SW 1271 (cell line): Measurements from ENCODE around the gene POLR2A.
A peak's percentile ranks its signal among the peaks of the same experiment; 100 is the strongest.
"Not testable (repeated sequence)": the region's sequence is repeated elsewhere in the genome, so short reads cannot be mapped to it uniquely, and the experiment has no call there.

Source experiments
- DNase-seq, 2 experiments: peaks; one replicate each; lab custom pipeline; 2025; lab: John Stamatoyannopoulos, UW

Gene POLR2A

GRCh38 chr17:7478276-7479212, 5.6 kb upstream of the POLR2A start:
- DNase-seq = no peak

- DNase-seq = peak in 1 of 2 experiments; percentile 15
Measured at GRCh38 chr17:7479213-7480088, 4.7 kb upstream of the POLR2A start, which contains the start of gene ZBTB4. TSS of gene ZBTB4 (minus strand) at chr17:7479631. CDS start at chr17:7466801, 12,830 bp downstream.

GRCh38 chr17:7480089-7480384, 4.1 kb upstream of the POLR2A start:
- DNase-seq = no peak

DNA sequence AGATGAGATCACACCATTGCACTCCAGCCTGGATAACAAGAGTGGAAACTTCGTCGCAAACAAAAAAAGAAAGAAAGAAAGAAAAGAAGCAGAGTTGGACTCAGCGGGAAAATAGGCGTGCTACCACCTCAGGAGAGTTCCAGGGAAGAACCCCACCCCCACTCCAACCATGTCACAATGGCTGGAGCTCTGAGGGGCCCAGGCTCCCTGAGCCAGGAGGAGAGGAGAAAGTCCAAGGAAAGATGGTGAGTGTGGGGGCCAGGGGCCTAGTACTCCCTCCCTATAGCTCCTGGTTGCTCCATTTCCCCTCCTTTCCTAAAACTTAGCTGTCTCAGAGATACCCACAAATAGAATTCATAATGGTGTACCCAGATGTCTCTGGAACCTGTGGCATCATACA, 2.9 kb upstream of the POLR2A start, which contains the start of gene SLC35G6:
Gene SLC35G6 (plus strand): TSS at position 172 of the 400 bp plus-strand sequence. CDS start 71 bp downstream, at position 243.
- DNase-seq = not testable (repeated sequence)

DNA sequence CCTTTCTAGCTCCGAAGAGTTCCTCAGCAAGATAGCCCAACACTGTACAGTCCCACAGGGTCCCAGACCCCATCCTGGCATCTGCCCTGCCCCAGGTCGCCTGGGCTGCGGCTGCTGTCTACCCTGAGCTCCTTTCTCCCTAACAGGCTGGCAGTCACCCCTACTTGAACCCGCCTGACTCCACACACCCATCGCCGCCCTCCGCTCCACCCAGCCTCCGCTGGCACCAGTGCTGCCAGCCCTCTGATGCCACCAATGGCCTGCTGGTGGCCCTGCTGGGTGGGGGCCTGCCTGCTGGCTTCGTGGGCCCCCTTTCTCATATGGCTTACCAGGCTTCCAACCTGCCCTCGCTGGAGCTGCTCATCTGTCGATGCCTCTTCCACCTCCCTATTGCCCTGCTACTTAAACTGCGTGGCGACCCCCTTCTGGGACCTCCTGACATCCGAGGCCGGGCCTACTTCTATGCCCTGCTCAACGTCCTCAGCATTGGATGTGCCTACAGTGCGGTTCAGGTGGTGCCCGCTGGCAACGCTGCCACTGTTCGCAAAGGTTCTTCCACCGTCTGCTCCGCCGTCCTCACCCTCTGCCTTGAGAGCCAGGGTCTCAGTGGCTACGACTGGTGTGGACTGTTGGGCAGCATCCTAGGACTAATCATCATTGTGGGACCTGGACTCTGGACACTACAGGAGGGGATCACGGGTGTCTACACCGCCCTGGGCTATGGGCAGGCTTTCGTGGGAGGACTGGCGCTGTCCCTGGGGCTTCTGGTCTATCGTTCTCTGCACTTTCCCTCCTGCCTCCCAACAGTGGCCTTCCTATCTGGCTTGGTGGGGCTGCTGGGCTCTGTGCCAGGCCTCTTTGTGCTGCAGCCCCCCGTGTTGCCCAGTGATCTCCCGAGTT, 2.1 kb upstream of the POLR2A start:
- not testable (repeated sequence) for DNase-seq

DNA sequence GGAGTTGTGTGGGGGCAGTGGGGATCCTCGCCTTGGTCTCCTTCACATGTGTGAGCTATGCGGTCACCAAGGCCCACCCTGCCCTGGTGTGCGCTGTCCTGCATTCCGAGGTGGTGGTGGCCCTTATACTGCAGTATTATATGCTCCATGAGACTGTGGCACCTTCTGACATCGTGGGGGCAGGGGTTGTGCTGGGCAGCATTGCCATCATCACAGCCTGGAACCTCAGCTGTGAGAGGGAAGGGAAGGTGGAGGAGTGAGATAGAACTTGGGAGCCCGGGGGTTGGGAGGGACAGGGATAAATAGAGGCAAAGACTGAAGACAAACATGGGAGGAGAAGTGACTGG, 1.5 kb upstream of the POLR2A start:
- DNase-seq = not testable (repeated sequence)

DNA sequence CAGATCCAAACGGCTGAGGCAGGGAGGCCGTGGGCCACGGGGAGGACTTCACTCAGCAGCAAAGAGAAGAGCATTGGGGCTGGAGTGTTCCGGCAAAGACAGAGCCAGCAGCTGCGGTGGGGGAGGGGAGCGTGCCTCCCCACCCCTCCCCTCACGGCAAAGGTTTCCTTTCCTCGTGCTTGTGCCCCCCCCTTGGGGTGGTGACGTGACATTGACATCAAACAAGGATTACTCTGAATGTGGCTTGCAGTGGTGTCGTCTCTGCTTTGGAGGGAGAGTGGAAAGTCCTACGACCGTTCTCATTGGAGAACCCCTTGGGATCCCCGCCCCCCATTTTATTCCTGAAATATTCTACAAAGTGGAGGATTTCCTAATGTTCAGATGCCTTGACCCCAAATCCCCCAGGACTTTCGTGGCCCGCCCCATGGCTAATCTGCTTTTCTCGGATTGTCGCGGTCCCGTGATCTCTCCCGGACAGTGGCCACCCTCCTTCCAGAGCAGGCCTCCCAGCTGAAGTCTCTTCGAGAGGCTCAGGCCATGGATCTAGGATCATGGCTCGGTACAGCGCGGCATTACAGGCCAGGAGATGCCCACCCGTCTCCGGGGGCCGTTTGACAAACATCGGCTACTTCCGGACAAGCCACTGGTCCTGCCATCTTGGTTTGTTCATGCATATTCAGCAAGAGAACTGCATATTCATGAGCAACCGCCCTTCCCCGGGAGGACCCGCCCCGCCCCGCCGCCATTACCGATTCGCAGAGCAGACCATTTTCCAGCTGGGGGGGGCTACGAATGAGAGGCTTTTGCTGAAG, 705 bp upstream of the POLR2A start:
- peak; percentile 78 to 93 for DNase-seq

- DNase-seq = no peak
Measured at GRCh38 chr17:7484919-7485377, 782 bp downstream of the POLR2A start.

DNA sequence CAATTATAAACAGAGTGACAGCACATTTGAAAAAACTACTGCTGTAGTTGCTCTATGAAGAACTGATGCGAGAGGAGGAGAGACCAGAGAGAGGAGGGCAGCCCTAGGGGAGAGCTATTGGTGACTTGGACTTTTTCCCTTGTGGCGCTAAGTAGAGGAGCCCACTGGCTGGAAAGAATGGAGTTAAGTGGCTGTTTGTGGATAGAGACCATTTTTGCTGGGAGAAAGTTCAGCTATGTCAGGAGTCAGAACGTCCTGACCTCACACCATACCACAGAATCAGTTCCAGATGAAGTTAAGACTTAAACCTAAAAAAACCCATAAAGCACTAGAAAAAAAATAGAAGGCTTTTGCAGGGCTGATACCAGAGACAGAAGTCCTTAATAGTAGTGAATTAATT, 2.0 kb downstream of the POLR2A start:
- DNase-seq = no peak

DNA sequence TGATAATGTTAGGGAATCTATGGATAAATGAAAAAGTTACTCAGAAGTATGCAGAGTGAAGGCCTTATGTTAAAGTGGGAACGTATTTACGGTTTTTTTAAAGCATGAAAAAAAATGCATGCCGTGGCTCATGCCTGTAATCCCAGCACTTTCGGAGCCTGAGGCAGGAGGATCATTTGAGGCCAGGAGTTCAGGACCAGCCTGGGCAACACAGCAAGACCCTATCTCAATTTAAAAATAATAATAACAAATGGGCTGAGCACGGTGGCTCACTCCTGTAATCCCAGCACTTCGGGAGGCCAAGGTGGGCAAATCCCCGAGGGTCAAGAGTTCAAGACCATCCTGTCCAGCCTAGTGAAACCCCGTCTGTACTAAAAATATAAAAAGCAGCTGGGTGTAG, 6.0 kb downstream of the POLR2A start:
- no peak for DNase-seq

DNA sequence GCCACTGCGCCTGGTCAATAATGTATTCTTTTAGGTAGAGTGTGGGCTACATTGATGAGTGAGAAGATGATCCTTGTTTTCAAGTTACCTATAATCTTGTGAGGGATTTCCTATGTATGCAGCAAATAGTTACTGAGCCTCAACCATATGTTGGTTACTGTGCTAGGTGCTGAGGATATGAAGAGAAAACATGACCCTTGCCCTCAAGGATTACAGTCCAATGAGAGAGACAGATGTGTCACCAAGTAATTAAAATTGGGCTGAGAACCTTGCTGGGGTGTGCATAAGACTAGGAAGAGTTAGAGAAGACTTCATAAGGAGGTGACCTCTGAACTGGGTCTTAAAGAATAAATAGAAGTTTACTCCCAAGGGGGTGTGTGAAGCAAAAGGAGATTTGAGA, 7.4 kb downstream of the POLR2A start:
- no peak for DNase-seq

DNA sequence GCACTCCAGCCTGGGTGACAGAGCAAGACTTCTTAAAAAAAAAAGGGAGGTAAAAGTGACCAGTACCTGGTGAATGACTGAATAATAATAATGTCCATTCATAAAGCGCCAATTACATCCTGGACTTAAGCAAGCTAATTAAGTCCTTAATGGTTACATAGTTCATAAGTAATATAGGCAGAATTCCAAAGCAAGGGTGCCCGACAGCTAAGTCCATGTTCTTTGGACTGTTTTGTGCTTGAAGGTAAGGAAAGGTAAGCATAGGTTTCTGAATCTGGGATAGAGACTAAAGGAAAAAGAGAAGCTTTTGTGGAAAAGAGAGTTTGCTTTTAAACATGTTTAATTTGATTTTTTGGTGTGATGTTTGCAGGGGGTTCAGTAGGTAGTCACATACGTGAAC, 9.8 kb downstream of the POLR2A start:
- no peak for DNase-seq

DNA sequence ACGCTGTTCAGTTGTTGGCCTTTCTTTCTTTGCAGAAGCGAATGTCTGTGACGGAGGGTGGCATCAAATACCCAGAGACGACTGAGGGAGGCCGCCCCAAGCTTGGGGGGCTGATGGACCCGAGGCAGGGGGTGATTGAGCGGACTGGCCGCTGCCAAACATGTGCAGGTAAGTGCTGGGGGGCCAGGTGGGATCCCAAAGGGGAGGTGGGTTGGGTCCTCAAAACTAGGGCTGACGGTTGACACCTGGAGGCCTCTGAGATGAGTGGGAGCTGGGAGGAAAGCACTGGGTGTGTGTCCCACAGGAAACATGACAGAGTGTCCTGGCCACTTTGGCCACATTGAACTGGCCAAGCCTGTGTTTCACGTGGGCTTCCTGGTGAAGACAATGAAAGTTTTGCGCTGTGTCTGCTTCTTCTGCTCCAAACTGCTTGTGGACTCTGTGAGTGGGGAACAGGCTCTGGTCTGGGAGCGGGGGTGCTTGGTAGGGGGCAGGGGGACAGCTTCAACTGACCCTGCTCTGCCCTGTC, 11.8 kb downstream of the POLR2A start:
- no peak for DNase-seq

GRCh38 chr17:7496470-7497183, 12.5 kb downstream of the POLR2A start:
- no peak for DNase-seq

DNA sequence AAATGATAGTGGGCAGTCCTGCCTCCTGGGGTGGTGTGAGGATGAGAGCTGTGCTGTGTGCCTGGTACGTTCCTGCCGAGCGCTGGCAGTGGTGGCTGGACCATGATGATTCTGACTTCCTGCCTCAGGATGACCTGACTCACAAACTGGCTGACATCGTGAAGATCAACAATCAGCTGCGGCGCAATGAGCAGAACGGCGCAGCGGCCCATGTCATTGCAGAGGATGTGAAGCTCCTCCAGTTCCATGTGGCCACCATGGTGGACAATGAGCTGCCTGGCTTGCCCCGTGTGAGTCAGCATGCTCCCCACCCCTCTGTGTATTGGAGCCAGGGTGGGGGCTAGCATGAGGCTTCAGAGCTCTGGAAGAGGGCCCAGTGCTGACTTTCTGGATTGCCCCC, 13.1 kb downstream of the POLR2A start:
- DNase-seq = no peak

DNA sequence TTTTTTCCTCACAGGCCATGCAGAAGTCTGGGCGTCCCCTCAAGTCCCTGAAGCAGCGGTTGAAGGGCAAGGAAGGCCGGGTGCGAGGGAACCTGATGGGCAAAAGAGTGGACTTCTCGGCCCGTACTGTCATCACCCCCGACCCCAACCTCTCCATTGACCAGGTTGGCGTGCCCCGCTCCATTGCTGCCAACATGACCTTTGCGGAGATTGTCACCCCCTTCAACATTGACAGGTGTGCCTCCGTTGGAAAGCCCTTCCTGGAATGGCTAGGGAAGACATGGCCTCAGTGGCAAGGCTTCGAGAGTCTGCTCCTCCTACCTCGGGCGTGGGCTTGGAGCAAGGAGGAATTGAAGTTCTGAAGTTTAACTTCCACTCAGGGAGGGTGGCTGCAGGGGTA, 13.5 kb downstream of the POLR2A start:
- DNase-seq = no peak

DNA sequence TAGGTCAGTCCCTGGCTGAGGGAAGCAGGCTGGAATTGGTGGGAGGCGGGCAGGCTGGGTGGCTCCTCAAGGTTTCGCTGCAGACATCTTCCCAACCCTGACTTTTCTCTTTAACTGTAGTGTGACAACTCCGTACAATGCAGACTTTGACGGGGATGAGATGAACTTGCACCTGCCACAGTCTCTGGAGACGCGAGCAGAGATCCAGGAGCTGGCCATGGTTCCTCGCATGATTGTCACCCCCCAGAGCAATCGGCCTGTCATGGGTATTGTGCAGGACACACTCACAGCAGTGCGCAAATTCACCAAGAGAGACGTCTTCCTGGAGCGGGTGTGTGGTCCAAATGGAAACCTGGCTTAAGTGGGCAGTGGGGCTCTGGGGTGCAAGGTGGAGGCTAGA, 15.0 kb downstream of the POLR2A start:
- DNase-seq = no peak

DNA sequence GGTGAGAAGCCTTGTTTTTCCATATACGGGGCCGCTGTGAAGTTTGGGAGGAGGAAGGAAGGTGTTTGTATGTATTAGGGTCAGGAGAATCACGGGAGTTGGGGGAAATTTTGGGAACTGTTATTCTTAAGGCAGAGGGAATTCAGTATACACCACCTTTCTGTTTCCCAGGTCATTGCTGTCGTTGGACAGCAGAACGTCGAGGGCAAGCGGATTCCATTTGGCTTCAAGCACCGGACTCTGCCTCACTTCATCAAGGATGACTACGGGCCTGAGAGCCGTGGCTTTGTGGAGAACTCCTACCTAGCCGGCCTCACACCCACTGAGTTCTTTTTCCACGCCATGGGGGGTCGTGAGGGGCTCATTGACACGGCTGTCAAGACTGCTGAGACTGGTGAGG, 17.6 kb downstream of the POLR2A start:
- DNase-seq = no peak

- DNase-seq = no peak
Measured at GRCh38 chr17:7502171-7502847, 18.1 kb downstream of the POLR2A start.
